Mammary epithelial cell (primary cell): ENCODE results near the gene FIGNL2.

ENCODE experiments used
- EZH2 ChIP-seq: IDR thresholded peaks from 2 replicates; pipeline ENCODE4 v1.6.1; 2012; ENCODE audit warnings: low read length, inconsistent platforms, borderline replicate concordance
- TF ChIP-seq, protein P1 (sequence below), 2 donors: IDR thresholded peaks in 1 of 2; conservative IDR thresholded peaks in 1 of 2; 2 replicates each; pipeline ENCODE4 v1.5.1; 2011 to 2012; ENCODE audit warnings: inconsistent platforms in 2 of 2, low read length in 2 of 2, mild to moderate bottlenecking in 2 of 2, control low read depth in 1 of 2, low read depth in 1 of 2; ENCODE audit not compliant: insufficient read depth in 1 of 2; ENCODE audit errors: extremely low read depth in 1 of 2

DNA sequence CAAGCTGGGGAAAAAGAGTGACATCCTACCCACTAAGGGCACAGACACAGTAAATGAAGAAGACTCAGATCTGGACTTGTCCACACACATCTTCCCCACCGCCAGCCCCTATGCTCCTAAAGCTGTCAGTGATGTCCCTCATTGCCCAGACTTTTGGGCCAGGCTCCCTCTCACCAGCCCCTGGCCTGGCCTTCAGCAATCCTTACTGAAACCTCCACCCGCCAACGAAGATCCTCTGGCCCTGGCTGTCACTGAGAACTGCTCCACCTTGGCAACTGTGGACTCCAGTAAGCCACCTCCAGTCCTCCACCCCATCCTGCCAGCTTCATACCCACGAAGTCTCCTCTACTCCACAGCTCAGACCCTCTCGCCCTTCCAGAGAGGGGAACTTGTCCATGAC is 23.3 kb downstream of the FIGNL2 start:
- TF ChIP-seq, protein P1, sequence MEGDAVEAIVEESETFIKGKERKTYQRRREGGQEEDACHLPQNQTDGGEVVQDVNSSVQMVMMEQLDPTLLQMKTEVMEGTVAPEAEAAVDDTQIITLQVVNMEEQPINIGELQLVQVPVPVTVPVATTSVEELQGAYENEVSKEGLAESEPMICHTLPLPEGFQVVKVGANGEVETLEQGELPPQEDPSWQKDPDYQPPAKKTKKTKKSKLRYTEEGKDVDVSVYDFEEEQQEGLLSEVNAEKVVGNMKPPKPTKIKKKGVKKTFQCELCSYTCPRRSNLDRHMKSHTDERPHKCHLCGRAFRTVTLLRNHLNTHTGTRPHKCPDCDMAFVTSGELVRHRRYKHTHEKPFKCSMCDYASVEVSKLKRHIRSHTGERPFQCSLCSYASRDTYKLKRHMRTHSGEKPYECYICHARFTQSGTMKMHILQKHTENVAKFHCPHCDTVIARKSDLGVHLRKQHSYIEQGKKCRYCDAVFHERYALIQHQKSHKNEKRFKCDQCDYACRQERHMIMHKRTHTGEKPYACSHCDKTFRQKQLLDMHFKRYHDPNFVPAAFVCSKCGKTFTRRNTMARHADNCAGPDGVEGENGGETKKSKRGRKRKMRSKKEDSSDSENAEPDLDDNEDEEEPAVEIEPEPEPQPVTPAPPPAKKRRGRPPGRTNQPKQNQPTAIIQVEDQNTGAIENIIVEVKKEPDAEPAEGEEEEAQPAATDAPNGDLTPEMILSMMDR (conservative IDR thresholded peaks at IDR 0.05 in 1 of 2, IDR thresholded peaks at IDR 0.05 in 1 of 2; ENCODE audit: extremely low read depth in 1 of 2, insufficient read depth in 1 of 2, low read depth in 1 of 2, low read length in 2 of 2): no peak
- TF ChIP-seq EZH2: no peak
